Vein endothelial cell (primary cell): Measurements from ENCODE around the gene CA4. TPM values are rescaled to one million over a fixed set of nuclear protein-coding genes. Genes with fewer than 3 reads are reported as not detected.

Experiments
- total RNA-seq: library from RNA; depleted of rRNA; stranded (reverse); fragments of >200 nt; gene quantifications from 2 replicates; pipeline ENCODE4 v1.2.3, GENCODE V29; 2012

Gene CA4
- 2.0 TPM in 1 of 2 replicates, not detected in the other for total RNA-seq

DNA sequence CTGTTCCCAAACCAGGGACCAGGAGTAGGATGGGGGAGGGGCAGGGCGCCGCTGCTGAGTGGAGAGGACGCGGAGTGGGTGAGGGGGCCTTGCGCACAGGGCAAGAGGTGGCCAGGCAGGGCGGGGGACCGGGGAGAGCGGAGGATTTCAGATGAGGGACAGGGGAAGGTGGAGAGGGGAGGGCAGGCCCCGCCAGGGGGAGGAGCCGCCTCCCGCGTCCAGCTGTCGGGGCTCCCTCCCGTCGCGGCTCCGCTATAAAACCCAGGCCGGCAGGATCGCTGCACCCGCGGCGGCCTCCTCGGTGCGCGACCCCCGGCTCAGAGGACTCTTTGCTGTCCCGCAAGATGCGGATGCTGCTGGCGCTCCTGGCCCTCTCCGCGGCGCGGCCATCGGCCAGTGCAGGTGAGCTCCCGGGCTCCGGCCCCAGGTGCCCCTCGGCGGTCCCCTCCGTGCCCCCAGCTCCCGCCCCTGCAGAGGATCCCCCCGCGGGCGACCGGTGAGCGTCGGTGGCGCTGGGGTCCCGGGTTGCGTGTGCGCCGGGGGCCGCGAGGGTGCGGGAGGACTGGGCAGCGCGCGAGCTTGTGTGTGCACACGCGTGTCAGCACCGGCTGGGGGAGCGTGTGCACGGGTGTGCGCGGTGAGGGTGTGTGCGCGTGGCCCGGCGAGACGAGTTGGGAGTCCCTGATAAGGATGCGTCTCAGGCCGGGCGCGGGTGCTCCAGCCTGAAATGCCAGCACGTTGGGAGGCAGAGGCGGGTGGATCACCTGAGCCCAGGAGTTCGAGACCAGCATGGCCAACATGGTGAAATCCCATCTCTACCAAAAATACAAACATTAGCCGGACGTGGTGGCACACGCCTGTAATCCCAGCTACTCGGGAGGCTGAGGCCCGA is at the start of gene CA4:
TSS of gene CA4 (plus strand) at position 283 of the 892 bp plus-strand sequence. CDS start at position 345, 62 bp downstream.

Other genes with a start within 250 kb of the CA4 start
- 10.7 and 12.1 TPM in 2 replicates for gene RNFT1, start 185.2 kb upstream of the CA4 start, total RNA-seq
- gene HEATR6, start 71.1 kb upstream of the CA4 start, total RNA-seq = 12.2 and 13.1 TPM in 2 replicates
- gene USP32, start 242.2 kb downstream of the CA4 start, total RNA-seq = 48.7 and 52.4 TPM in 2 replicates